Dendritic cell treated with granulocyte-macrophage colony-stimulating factor and Interleukin-4, amounts not matched to agents 40 ng/mL and 50 ng/mL, for 4 days (primary cell): ENCODE measurements around the gene DKK3.

Experiments
- H3K27ac Mint-ChIP-seq: one replicate; pipeline ENCODE4 v1.8.0; 2022; ENCODE audit warnings: mild to moderate bottlenecking, mixed read lengths
- H3K27me3 Mint-ChIP-seq: one replicate; pipeline ENCODE4 v1.8.0; 2022; ENCODE audit warnings: mild to moderate bottlenecking, mixed read lengths
- H3K36me3 Mint-ChIP-seq: one replicate; pipeline ENCODE4 v1.8.0; 2022; ENCODE audit warnings: low read depth, mixed read lengths
- H3K4me1 Mint-ChIP-seq: one replicate; pipeline ENCODE4 v1.8.0; 2022; ENCODE audit warnings: low read depth, mixed read lengths
- H3K4me3 Mint-ChIP-seq: one replicate; pipeline ENCODE4 v1.8.0; 2022; ENCODE audit warnings: mild to moderate bottlenecking, moderate library complexity, mixed read lengths
- H3K9me3 Mint-ChIP-seq: one replicate; pipeline ENCODE4 v1.8.0; 2022; ENCODE audit warnings: mixed read lengths
- intact Hi-C: fragments of 100-400 bp; cut with micrococcal nuclease; formaldehyde crosslinking; loops from one replicate; pipeline ENCODE4 v1.15.0; 2022

The DKK3 gene

DNA sequence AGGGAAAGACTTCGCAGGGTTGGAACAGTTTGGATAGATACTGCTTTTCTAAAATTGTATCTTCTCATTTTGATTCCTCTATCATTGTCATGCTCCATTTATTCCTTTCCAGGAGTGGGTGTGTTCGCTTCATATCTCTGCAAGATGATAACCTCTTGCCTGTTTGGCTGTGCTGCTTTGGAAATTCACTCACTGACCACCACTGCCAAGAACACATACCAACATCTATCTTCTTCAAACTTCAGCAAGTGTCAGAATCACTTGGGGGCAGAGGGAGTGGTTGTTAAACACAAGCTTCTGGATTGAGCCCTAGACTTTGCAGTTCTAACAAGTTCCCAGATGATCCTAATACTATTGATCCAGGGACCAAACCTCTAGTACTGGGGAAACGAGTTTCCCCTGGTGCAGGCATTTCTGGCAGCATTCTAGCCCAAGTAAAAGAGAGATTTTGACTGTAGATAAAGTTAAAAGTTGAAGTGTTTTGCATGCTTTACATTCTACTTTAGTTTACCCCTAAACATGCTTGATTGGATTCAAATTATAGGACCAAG is 11.5 kb upstream of the DKK3 start:
- no peak overlapping the region for H3K27ac Mint-ChIP-seq
- peaks cover 12% of the 10 kb centered on the region for H3K36me3 Mint-ChIP-seq
- peaks cover 30% of the 10 kb centered on the region for H3K9me3 Mint-ChIP-seq
- peaks cover 19% of the 10 kb centered on the region for H3K27me3 Mint-ChIP-seq
- peaks cover 16% of the 10 kb centered on the region for H3K4me1 Mint-ChIP-seq
- no peak overlapping the region for H3K4me3 Mint-ChIP-seq
- intact Hi-C loops: no loop called here

DNA sequence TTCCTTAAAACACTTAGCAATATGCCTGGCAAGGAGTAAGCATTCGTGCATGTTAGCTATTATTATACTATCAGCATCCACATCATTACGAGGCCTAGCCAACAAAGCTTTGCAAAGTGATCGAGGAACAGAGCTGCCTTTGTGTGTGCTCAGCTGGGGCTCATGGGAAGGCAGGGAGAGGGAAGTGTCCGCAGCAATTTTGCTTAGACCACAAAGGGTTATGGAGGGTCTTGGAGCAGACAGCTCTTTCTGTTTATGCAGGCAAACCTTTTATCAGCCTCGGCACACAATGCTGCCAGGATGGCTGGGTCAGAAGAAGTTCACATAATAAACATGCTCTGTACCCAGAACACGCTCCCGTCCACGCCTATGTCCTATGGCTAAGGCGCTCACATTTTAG is 10.9 kb upstream of the DKK3 start:
- no peak overlapping the region for H3K4me3 Mint-ChIP-seq
- peaks cover 7% of the 10 kb centered on the region for H3K36me3 Mint-ChIP-seq
- no peak overlapping the region for H3K27ac Mint-ChIP-seq
- intact Hi-C loops: no loop called here
- peaks cover 24% of the 10 kb centered on the region for H3K9me3 Mint-ChIP-seq
- H3K4me1 Mint-ChIP-seq: peaks cover 11% of the 10 kb centered on the region
- H3K27me3 Mint-ChIP-seq: peaks cover 22% of the 10 kb centered on the region

DNA sequence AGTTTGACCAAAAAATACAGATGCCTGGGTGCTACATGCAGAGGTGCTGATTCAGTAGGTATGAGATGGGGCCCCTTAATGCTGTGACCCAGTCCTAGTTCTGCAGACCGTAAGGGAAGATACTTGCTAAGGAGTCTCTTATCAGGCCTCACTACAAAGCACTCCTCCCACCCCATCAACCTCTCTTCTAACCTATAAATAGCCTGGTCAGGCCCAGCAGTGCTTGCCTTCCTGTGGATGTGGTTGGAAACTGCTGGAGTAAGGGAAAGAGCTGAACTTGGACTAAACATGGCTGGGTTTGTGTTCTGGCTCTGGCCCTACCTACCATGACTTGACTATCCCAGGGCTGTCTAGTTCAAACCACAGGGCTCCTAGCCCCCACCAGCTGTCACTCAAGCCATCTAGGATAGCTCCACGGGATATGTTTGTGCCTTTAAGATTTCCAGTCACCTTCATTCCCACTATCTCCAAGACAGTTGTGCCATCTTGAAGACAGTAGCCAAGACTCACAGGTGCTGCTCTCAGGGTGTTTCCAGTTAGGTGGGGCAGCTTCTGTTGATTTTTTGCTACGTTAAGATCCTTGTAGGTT is 9.5 kb upstream of the DKK3 start:
- Mint-ChIP-seq H3K4me1 (no peaks in the 10 kb centered on the region), H3K27me3 (peaks cover 33% of the 10 kb centered on the region), H3K4me3 (no peak overlapping the region), H3K27ac (no peak overlapping the region), H3K9me3 (peaks cover 11% of the 10 kb centered on the region), H3K36me3 (peaks cover 7% of the 10 kb centered on the region)
- intact Hi-C loops: no loop called here

DNA sequence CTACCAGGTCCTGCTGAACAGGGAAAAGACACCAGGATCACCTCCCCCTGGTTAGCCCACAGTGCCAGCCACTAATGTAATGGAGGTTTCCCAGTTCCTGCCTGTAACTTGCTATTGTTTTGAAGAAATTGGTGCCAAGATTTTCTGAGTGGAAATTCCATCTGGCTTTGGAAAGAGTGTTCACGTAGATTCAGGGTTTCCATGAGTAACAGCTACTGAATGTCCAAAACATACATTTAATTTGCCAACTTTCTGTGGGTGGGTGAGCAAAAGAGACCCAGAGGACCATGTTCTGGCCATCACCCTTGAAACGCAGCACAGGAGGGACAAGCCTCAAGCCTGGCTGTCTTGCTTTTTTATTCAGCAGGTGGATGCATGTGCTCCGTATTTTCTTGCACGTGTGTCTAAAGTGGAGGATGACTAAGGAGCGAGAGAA is 8.8 kb upstream of the DKK3 start:
- intact Hi-C loops: no loop called here
- no peak overlapping the region for H3K4me3 Mint-ChIP-seq
- peaks cover 4% of the 10 kb centered on the region for H3K9me3 Mint-ChIP-seq
- H3K27ac Mint-ChIP-seq: no peak overlapping the region
- peaks cover 38% of the 10 kb centered on the region for H3K27me3 Mint-ChIP-seq
- H3K4me1 Mint-ChIP-seq: no peaks in the 10 kb centered on the region
- H3K36me3 Mint-ChIP-seq: peaks cover under 1% of the 10 kb centered on the region

DNA sequence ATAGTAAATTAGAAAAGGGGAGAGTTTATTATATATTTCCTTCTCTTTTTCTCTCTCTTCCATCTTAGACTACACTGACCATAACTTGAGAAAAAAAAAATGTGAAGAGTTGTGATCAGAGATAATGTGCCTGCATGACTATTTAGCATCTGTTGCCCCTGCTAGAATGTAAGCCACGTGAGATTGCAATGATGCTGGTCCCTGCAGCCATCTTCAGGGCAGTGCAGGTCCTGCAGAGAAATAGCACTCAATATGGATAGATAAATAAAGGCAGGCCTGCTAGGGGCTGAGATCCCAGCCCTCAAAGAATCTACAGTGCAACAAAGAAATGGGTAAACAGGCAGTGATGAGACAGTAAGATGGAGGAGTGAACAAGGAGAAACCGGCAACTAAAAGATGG is 7.8 kb upstream of the DKK3 start:
- H3K4me3 Mint-ChIP-seq: no peak overlapping the region
- H3K9me3 Mint-ChIP-seq: no peaks in the 10 kb centered on the region
- no peaks in the 10 kb centered on the region for H3K4me1 Mint-ChIP-seq
- H3K27me3 Mint-ChIP-seq: peaks cover 46% of the 10 kb centered on the region
- no peak overlapping the region for H3K27ac Mint-ChIP-seq
- intact Hi-C loops: no loop called here
- no peaks in the 10 kb centered on the region for H3K36me3 Mint-ChIP-seq

DNA sequence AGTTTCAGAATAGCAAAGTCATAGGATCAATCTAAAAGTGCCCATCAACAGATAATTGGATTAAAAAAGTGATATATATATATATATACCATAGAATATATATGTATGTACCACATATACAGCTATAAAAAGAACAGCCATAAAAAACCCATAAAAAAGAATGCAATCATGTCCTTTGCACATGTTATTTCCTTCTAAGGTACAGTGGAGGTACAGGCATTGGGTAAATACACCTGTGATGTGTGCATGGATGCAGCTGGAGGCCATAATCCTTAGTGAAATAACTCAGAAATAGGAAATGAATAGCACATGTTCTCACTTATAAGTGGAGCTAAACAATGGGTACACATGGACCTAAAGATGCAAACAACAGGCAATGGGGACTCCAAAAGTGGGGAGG is 7.1 kb upstream of the DKK3 start:
- Mint-ChIP-seq H3K4me1 (no peaks in the 10 kb centered on the region), H3K27ac (no peak overlapping the region), H3K27me3 (peaks cover 46% of the 10 kb centered on the region), H3K36me3 (no peaks in the 10 kb centered on the region), H3K4me3 (no peak overlapping the region), H3K9me3 (no peaks in the 10 kb centered on the region)
- intact Hi-C loops: no loop called here

DNA sequence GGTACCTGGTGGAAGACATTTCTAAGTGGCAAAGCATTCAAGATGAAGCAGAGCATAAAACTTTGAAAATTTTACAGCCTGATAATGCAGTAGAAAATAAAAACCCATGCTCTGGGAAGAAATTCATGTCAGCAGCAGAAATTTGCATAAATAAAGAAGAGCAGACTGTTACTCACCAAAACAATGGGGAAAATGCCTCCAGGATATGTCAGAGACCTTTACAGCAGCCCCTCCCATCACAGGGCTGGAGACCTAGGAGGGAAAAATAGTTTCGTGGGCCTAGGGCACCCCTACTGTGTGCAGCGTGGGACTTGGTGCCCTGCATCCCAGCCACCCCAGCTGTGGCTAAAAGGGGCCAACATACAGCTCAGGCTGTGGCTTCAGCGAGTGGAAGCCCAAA is 5.4 kb upstream of the DKK3 start:
- Mint-ChIP-seq H3K27me3 (peaks cover 60% of the 10 kb centered on the region), H3K27ac (no peak overlapping the region), H3K4me1 (peaks cover 6% of the 10 kb centered on the region), H3K4me3 (no peak overlapping the region), H3K9me3 (no peaks in the 10 kb centered on the region), H3K36me3 (no peaks in the 10 kb centered on the region)
- intact Hi-C loops: no loop called here

DNA sequence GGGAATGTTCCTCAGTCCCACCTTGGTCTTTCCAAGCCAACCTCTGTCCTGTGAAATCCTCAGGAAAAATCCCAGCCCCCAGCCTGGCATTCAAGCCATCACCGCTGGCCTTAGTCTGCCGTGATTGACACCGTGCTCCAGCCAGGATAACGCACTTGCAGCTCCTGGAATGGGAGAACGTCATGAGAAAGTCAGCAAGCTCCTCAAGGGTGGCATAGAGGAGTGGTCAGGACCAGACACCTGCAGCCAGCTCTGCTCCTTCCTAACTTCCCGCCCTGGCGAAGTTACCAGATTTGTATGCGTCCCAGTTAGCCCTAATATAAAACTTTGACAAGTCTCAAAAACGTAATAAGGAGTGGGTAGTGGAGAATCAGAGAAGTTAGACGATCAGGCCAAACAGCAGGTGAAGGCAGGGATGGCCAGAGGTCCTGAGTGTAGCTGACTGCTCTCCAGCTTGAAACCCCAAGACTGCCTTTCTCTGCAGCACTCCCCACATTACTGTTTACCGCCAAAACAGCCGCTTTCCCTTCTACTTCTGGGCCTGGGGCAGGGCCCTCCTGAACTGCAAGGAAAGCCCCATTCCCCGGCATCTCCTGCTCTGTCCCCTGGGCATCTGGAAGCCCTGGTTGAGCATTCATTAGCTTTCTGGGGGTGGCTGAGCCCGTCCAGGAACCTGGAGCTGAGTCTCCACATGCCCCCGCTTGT is 1.3 kb upstream of the DKK3 start:
- Mint-ChIP-seq H3K9me3 (no peaks in the 10 kb centered on the region), H3K4me1 (peaks cover 9% of the 10 kb centered on the region), H3K4me3 (peak overlapping the region; percentile 41), H3K27me3 (peaks cover 81% of the 10 kb centered on the region), H3K36me3 (no peaks in the 10 kb centered on the region), H3K27ac (no peak overlapping the region)
- intact Hi-C loops: no loop called here

DNA sequence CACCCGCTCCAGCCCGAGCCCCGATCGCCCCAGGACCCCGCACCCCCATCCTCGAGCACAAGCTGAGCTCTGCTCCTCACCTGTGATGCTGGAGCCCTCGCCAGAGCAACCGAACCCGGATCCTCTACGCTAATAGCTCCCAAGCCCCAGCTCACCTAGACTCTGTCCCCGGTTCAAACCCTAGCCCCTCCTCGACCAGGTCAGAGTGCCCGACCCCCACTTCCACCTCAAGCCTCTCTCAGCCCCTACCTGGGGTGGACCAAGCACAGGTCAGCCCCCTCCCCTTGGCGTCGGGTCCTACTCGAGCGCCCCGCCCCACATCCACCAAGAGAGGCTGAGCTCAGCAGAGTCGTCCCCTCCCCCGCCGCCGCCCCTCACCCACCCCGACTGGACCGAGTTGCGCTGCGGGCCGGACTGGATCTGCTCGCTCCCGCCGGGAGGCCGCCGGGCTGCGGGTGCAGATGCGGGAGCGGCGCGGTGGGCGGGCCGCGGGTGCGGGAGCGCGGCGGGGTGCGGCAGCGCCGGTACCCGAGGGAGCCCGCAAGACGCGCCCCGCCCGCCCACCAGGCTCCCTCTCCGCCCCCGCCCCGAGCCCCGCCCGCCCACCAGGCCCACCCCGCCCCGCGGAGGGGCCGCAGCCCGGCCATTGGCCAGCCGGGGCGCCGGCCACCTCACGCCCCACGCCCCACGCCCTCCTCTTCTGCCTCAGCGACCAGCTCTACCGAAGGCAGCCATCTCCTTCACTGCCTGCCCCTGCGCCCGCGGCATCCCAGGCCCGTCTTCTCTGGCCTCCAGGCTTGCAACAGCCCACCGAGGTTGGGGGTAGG is 577 bp upstream of the DKK3 start:
- Mint-ChIP-seq H3K9me3 (no peaks in the 10 kb centered on the region), H3K27me3 (peaks cover 83% of the 10 kb centered on the region), H3K4me3 (peak overlapping the region; percentile 41), H3K4me1 (peaks cover 9% of the 10 kb centered on the region), H3K36me3 (no peaks in the 10 kb centered on the region), H3K27ac (no peak overlapping the region)
- intact Hi-C loops: no loop called here

DNA sequence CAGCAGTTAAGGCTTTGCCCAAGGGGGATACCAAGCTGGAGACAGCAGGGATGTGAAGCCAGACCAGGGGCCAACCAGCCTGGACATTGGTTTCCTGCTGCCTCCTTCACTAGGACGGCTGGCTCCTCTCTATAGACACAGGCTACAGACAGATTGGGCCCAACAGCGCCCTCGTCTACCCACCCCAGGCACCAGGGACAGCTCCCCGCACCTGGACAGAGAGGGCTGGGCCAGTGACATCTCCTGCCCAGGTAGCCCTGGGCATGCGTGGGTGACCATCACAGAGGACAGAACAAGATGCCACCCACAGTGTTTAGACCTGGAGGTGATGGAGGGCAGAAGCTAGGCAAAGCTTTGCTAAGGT is 1.2 kb downstream of the DKK3 start:
- H3K4me3 Mint-ChIP-seq: no peak overlapping the region
- no peaks in the 10 kb centered on the region for H3K36me3 Mint-ChIP-seq
- H3K27me3 Mint-ChIP-seq: peaks cover 76% of the 10 kb centered on the region
- H3K27ac Mint-ChIP-seq: no peak overlapping the region
- H3K9me3 Mint-ChIP-seq: no peaks in the 10 kb centered on the region
- H3K4me1 Mint-ChIP-seq: peaks cover 9% of the 10 kb centered on the region
- intact Hi-C loops: no loop called here

DNA sequence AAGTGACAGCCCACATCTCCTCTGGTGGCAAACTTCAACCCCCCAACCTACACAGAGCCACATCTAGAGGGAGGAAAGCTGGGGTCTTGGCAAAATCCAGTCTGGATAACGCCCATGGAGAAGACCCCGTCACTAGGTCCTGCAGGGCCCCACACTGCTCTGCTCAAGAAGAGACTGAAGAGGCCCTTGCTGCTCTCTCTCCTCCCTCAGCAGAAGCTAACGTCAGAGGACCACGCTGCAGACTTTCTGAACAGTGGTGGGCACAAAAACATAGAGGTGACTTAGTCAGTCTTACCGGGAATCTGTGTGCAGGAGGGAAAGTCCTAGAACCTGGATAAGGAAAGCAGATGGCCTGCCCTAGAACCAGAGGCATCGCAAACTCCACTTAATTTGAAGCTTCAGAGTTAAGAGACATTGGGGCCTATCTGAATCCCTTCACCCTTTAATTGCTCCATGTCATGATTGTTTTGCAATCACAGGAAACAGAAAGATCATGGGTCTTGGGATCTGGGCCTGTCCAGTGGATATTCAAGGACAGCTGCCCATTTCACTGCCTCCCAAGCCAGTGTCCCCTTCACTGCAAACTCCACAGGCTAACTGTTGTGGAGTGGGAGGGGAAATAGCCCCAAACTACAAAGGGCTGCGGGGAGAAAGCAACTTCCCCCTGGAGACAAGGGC is 1.7 kb downstream of the DKK3 start:
- peaks cover 9% of the 10 kb centered on the region for H3K4me1 Mint-ChIP-seq
- no peaks in the 10 kb centered on the region for H3K9me3 Mint-ChIP-seq
- H3K27me3 Mint-ChIP-seq: peaks cover 71% of the 10 kb centered on the region
- H3K27ac Mint-ChIP-seq: no peak overlapping the region
- intact Hi-C loops: no loop called here
- H3K36me3 Mint-ChIP-seq: no peaks in the 10 kb centered on the region
- H3K4me3 Mint-ChIP-seq: no peak overlapping the region

DNA sequence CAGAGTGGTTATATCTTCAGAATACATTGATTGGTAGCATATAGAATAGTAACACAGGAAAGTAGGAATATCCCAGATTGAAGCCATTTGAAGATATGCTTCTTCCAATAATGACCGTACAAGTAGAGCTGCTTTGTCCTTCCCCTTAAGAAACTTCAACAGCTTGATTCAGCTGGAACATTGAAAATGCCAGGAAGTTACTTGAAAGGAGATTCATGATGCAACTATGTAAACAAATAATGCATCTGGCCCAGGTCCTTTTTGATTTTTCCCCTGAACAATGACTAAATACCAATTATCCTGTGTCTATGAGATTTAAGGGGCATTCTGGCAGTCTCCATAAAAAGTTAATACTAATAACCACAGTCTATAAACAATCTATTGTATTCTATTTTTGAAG is 3.0 kb downstream of the DKK3 start:
- Mint-ChIP-seq H3K36me3 (no peaks in the 10 kb centered on the region), H3K9me3 (no peaks in the 10 kb centered on the region), H3K4me1 (peaks cover 9% of the 10 kb centered on the region), H3K27ac (no peak overlapping the region), H3K27me3 (peaks cover 65% of the 10 kb centered on the region), H3K4me3 (no peak overlapping the region)
- intact Hi-C loops: no loop called here

DNA sequence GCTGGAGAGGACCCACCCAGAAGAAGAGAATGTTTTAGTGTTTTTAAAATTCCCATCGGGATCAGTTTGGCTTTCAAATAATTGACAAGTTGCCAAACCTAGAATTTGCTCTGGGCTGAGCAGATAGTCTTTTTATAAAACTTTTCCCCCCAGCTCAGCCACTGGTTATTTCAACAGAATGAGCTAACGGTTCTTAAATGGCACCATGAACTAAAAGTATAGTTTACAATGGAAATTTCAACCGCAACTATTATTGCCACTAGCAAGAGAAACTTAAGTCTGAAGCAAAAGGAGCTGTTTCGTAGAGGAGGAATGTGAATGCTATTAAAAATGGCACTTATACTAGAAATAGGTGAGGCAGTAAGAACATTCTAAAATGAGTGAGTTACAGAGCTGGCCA is 3.4 kb downstream of the DKK3 start:
- H3K36me3 Mint-ChIP-seq: no peaks in the 10 kb centered on the region
- no peak overlapping the region for H3K4me3 Mint-ChIP-seq
- no peaks in the 10 kb centered on the region for H3K9me3 Mint-ChIP-seq
- peaks cover 9% of the 10 kb centered on the region for H3K4me1 Mint-ChIP-seq
- H3K27ac Mint-ChIP-seq: no peak overlapping the region
- peaks cover 63% of the 10 kb centered on the region for H3K27me3 Mint-ChIP-seq
- intact Hi-C loops: no loop called here

DNA sequence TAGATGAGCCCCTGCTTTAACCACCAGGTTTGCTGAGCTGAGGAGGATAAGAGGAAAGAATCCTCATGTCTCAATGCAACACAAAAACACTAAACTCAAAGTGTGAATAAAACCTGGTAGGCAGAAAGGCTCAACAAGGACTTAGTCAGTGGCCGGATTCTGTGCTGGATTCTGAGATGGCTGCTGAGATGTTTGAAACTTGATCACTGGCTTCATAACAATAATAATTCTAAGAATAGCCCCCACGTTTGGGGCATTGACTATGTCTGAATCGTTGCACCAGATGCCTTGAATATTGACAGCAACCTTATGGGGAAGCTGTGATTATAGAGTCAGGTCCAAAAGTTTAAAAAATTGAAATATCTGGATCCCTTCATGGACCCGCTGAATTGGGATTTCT is 4.6 kb downstream of the DKK3 start:
- Mint-ChIP-seq H3K9me3 (no peaks in the 10 kb centered on the region), H3K36me3 (no peaks in the 10 kb centered on the region), H3K4me3 (no peak overlapping the region), H3K27me3 (peaks cover 61% of the 10 kb centered on the region), H3K4me1 (peaks cover 3% of the 10 kb centered on the region), H3K27ac (no peak overlapping the region)
- intact Hi-C loops: no loop called here
